ENCODE measurements around the gene PROK1.

Gene PROK1

DNA sequence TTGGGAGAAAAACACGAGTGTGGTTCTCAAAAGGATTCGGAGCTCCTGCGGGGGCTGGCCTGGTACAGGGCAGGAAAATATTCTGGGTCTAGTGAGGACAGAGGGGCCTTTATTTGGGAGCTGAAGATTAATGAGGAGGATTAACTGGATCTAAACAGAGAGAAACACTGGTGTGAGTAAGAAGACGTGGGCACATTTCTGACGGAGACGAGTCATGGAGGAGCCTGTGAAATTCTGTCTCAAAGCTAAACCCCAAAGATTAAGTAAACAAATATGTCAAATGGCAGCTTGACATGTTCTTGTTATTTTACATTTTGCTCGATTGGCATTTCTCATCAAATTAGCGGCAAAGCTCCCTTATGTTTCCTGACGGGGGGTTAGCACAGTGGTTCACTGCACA, 12.8 kb downstream of the PROK1 start:
- no peak overlapping the region for H3K4me3 ChIP-seq (ENCODE audit: control insufficient read depth, low read depth, low read length)
- DNase-seq (ENCODE audit: low read depth), result peak; percentile 56
- TF ChIP-seq, protein P1, sequence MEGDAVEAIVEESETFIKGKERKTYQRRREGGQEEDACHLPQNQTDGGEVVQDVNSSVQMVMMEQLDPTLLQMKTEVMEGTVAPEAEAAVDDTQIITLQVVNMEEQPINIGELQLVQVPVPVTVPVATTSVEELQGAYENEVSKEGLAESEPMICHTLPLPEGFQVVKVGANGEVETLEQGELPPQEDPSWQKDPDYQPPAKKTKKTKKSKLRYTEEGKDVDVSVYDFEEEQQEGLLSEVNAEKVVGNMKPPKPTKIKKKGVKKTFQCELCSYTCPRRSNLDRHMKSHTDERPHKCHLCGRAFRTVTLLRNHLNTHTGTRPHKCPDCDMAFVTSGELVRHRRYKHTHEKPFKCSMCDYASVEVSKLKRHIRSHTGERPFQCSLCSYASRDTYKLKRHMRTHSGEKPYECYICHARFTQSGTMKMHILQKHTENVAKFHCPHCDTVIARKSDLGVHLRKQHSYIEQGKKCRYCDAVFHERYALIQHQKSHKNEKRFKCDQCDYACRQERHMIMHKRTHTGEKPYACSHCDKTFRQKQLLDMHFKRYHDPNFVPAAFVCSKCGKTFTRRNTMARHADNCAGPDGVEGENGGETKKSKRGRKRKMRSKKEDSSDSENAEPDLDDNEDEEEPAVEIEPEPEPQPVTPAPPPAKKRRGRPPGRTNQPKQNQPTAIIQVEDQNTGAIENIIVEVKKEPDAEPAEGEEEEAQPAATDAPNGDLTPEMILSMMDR (conservative IDR thresholded peaks at IDR 0.05; ENCODE audit: control insufficient read depth, insufficient read depth, low read depth, low read length), result no peak

DNA sequence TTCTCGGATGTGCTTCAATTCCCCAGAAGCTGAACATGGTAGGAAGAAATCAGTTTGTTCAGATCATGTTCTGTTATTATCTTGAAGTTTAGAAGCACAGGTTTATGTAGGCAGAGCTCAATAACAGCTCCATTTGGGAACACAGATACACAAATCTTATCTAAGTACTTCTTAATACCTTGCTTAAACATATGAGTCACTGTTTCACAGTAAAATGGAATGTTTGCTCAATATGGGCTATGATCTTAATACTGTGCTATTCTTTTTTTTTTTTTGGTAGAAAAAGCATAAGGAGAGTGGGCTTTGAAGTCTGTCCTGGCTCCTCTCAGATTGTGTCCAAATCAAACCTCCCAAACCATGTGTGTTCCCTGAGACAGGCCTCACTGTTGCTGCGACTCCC, 13.4 kb downstream of the PROK1 start:
- no peak overlapping the region for H3K4me3 ChIP-seq (ENCODE audit: control insufficient read depth, low read depth, low read length)
- TF ChIP-seq, protein P1 (conservative IDR thresholded peaks at IDR 0.05; ENCODE audit: control insufficient read depth, insufficient read depth, low read depth, low read length), result no peak
- peak; percentile 67 for DNase-seq (ENCODE audit: low read depth)

DNA sequence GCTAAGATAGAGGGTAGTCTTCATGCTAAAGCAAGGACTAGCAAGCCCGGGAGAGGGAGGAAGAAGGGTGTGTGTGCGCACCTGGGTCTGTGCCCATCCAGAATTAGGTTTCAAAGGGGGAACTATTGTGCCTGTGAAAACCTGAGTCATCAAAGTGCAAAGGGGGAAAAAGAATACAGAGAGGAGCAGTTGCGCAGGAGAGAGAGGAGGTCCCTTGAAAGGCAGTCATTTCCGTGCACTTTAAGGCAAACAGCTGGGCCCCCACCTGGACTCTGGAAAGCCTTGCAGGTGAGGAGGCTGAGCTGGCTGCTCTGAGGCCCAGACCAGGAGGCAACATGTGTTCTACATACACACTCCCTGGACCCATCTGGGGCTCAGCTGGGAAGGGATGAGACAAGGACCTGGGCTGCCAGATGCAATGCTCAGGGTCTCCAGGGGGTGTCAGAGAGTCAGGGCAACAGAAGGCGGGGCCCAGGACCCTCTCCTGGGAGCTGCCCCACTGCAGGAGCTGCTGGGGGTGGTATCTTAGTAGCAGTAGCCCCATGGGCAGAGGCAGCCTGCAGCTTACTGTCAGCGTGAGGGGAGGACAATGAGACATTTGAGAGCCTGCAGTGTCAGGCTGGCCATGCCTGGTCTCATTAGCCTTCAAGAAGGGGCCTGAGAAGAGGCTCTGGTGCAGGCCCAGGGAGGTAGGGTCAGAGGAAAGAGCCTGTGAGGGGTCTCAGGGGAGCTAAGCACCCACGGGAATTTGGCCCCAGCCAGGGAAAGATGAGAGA, 14.3 kb downstream of the PROK1 start:
- TF ChIP-seq, protein P1 (conservative IDR thresholded peaks at IDR 0.05; ENCODE audit: control insufficient read depth, insufficient read depth, low read depth, low read length), result no peak
- H3K4me3 ChIP-seq (ENCODE audit: control insufficient read depth, low read depth, low read length), result no peak overlapping the region
- no peak for DNase-seq (ENCODE audit: low read depth)

DNA sequence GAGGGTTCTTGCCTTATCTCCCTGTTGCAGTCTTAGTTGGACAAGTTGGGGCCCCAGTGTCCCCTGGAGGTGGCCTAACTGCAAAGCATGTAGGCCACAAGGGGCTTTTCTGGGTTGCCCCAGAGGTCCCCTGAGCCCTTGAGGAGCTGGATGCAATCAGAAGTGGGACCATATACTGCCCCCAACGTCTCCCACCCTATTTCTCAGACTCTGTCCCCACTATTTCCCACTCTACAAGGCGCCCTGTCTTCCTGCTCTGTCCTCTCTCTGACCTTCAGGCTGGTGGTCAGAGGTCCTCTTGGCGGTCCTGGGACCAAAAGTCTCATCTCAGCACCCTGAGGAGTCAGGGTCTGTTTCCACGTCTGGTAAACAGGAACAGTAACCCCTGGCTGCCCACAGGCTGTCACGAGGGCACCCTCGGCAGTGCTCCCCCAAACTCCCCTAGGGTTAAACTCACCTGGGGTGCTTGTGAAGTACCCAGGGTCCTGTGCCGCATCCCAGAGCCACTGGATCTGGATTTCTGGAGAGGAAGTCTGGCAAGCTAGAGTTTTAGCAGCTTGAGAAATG, 14.9 kb downstream of the PROK1 start:
- no peak for DNase-seq (ENCODE audit: low read depth)
- H3K4me3 ChIP-seq (ENCODE audit: control insufficient read depth, low read depth, low read length), result no peak overlapping the region
- TF ChIP-seq, protein P1 (conservative IDR thresholded peaks at IDR 0.05; ENCODE audit: control insufficient read depth, insufficient read depth, low read depth, low read length), result no peak

DNA sequence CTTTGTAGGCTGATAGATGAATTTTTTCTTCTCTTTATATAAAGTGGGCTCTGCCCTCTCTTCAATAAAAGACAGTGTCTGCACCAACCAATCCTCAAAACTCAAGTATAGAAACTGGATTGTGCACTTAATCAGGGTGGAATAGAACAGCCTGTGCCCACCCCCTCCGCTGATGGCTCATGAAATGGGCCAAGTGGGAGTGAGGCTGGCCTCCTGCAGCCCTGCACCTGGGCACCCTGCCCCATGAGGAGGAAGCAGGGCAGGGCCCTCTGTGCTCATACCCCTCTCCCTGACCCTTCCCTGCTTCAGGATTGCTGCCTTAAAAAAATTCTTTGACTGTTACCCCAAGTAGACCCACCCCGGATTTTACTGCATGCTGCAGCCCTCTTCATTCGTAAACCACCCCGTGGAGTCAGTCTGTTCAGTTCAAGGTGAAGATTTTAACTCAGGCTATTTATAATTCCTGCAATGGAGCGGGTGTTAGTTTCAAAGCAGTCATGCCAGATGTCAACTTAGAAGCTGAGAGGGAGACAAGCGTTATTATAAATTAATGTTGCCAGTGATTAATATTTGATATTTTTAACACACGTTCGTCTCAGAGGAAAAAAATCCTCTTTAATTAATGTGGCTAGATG, 15.8 kb downstream of the PROK1 start:
- no peak for DNase-seq (ENCODE audit: low read depth)
- TF ChIP-seq, protein P1 (conservative IDR thresholded peaks at IDR 0.05; ENCODE audit: control insufficient read depth, insufficient read depth, low read depth, low read length), result no peak
- H3K4me3 ChIP-seq (ENCODE audit: control insufficient read depth, low read depth, low read length), result no peak overlapping the region

DNA sequence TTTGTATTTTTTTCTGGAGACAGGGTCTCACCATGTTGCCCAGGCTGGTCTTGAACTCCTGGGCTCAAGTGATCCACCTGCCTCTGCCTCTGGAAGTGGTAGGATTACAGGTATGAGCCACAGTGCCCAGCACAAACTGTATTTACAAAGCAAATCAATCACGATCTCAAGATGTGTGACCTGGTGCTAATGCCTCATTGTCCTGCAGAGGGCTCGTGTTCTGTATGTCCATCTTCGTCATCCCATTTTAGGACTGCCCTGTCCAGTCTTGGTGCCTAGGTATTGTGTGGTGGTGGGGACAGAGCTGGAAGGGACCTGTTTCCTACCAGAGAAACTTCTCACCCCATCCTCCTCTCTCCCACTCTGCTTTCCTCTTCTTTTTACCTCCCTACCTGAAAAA, 20.2 kb downstream of the PROK1 start:
- H3K4me3 ChIP-seq (ENCODE audit: control insufficient read depth, low read depth, low read length), result no peak overlapping the region
- TF ChIP-seq, protein P1 (conservative IDR thresholded peaks at IDR 0.05; ENCODE audit: control insufficient read depth, insufficient read depth, low read depth, low read length), result peak; percentile 3
- no peak for DNase-seq (ENCODE audit: low read depth)

Measured in fibroblast of mammary gland (primary cell).